HL-60 (cell line): ENCODE results near the gene POLR2A.

Experiments
- DNase-seq, 2 experiments: peaks; one replicate each; pipeline ENCODE4 v3.0.0-alpha.2; 2010 to 2020; ENCODE audit warnings: low read depth in 1 of 2, low spot score in 1 of 2
- H3K27ac ChIP-seq: fragments of 250-450 bp; sonication (Bioruptor Pico); replicated peaks from 2 replicates; pipeline ENCODE4 v1.5.1; 2020; ENCODE audit warnings: mild to moderate bottlenecking, moderate library complexity
- H3K27me3 ChIP-seq: fragments of 250-450 bp; sonication (Bioruptor Pico); 2 replicates; pipeline ENCODE4 v1.5.1; 2021; ENCODE audit warnings: mild to moderate bottlenecking, moderate library complexity; ENCODE audit not compliant: insufficient read depth, poor library complexity, severe bottlenecking
- H3K4me3 ChIP-seq: replicated peaks from 2 replicates; pipeline ENCODE4 v1.5.1; 2011; ENCODE audit warnings: mild to moderate bottlenecking, control low read depth, low read length; ENCODE audit not compliant: insufficient read depth
- GABPA ChIP-seq: IDR thresholded peaks from 2 replicates; pipeline ENCODE4 v1.6.1; 2012; ENCODE audit warnings: low read depth
- POLR2AphosphoS5 ChIP-seq: IDR thresholded peaks from 2 replicates; pipeline ENCODE4 v1.6.1; 2012; ENCODE audit warnings: low read depth
- SPI1 ChIP-seq: IDR thresholded peaks from 2 replicates; pipeline ENCODE4 v1.6.1; 2012; ENCODE audit warnings: low read depth, mild to moderate bottlenecking, borderline replicate concordance
- long read RNA-seq: library from polyadenylated mRNA; unstranded; transcript quantifications from one replicate; pipeline ENCODE4 v2.0.0, GENCODE V29; 2020
- TF ChIP-seq, protein P1 (sequence below): IDR thresholded peaks from 2 replicates; pipeline ENCODE4 v1.6.1; 2012; ENCODE audit warnings: low read depth; ENCODE audit not compliant: insufficient replicate concordance
- TF ChIP-seq, protein P2 (sequence below): IDR thresholded peaks from one replicate; pipeline ENCODE4 v1.5.1; 2011; ENCODE audit warnings: low read length, control low read depth, inconsistent platforms; ENCODE audit not compliant: insufficient read depth

POLR2A gene
- long read RNA-seq, partial matches to known transcripts: 3 of 6 reads
- long read RNA-seq, other reads (novel, unspliced or antisense): 1 of 6 reads

DNA sequence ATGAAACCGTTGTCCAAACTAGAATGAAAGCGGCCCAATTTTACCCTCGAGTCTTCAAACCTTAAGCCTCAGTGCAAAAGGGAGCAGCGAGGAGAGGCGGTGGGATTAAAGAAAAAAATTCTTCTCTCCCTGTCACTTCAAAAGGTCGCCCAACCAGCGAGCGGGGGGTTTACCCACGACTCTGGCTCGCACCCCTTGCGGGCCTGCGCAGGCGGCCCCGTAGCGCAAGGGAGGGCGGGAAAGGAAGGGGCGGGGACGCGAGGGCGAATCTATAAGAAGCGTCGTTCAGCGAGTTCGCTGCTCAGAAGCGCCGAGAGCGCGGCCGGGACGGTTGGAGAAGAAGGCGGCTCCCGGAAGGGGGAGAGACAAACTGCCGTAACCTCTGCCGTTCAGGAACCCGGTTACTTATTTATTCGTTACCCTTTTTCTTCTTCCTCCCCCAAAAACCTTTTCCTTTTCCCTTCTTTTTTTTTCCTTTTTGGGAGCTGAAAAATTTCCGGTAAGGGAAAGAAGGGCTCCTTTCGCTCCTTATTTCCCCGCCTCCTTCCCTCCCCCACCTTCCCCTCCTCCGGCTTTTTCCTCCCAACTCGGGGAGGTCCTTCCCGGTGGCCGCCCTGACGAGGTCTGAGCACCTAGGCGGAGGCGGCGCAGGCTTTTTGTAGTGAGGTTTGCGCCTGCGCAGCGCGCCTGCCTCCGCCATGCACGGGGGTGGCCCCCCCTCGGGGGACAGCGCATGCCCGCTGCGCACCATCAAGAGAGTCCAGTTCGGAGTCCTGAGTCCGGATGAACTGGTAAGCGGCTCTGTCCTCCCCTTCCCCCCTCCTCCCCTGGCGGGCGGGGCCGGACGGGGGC, at the start of gene POLR2A:
POLR2A (plus strand) TSS at position 300 of the 852 bp plus-strand sequence.
- H3K4me3 ChIP-seq: peak within 1 kb of the TSS; percentile 55
- TF ChIP-seq GABPA: no peak
- peak; percentile 95 for TF ChIP-seq POLR2AphosphoS5
- TF ChIP-seq, protein P1, sequence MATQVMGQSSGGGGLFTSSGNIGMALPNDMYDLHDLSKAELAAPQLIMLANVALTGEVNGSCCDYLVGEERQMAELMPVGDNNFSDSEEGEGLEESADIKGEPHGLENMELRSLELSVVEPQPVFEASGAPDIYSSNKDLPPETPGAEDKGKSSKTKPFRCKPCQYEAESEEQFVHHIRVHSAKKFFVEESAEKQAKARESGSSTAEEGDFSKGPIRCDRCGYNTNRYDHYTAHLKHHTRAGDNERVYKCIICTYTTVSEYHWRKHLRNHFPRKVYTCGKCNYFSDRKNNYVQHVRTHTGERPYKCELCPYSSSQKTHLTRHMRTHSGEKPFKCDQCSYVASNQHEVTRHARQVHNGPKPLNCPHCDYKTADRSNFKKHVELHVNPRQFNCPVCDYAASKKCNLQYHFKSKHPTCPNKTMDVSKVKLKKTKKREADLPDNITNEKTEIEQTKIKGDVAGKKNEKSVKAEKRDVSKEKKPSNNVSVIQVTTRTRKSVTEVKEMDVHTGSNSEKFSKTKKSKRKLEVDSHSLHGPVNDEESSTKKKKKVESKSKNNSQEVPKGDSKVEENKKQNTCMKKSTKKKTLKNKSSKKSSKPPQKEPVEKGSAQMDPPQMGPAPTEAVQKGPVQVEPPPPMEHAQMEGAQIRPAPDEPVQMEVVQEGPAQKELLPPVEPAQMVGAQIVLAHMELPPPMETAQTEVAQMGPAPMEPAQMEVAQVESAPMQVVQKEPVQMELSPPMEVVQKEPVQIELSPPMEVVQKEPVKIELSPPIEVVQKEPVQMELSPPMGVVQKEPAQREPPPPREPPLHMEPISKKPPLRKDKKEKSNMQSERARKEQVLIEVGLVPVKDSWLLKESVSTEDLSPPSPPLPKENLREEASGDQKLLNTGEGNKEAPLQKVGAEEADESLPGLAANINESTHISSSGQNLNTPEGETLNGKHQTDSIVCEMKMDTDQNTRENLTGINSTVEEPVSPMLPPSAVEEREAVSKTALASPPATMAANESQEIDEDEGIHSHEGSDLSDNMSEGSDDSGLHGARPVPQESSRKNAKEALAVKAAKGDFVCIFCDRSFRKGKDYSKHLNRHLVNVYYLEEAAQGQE: peak; percentile 81
- no peak for TF ChIP-seq SPI1
- TF ChIP-seq, protein P2, sequence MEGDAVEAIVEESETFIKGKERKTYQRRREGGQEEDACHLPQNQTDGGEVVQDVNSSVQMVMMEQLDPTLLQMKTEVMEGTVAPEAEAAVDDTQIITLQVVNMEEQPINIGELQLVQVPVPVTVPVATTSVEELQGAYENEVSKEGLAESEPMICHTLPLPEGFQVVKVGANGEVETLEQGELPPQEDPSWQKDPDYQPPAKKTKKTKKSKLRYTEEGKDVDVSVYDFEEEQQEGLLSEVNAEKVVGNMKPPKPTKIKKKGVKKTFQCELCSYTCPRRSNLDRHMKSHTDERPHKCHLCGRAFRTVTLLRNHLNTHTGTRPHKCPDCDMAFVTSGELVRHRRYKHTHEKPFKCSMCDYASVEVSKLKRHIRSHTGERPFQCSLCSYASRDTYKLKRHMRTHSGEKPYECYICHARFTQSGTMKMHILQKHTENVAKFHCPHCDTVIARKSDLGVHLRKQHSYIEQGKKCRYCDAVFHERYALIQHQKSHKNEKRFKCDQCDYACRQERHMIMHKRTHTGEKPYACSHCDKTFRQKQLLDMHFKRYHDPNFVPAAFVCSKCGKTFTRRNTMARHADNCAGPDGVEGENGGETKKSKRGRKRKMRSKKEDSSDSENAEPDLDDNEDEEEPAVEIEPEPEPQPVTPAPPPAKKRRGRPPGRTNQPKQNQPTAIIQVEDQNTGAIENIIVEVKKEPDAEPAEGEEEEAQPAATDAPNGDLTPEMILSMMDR: no peak
- H3K27ac ChIP-seq: peak within 1 kb of the TSS; percentile 100
- peak; percentile 82 to 85 for DNase-seq
- H3K27me3 ChIP-seq: no peaks in the 10 kb centered on the region

DNA sequence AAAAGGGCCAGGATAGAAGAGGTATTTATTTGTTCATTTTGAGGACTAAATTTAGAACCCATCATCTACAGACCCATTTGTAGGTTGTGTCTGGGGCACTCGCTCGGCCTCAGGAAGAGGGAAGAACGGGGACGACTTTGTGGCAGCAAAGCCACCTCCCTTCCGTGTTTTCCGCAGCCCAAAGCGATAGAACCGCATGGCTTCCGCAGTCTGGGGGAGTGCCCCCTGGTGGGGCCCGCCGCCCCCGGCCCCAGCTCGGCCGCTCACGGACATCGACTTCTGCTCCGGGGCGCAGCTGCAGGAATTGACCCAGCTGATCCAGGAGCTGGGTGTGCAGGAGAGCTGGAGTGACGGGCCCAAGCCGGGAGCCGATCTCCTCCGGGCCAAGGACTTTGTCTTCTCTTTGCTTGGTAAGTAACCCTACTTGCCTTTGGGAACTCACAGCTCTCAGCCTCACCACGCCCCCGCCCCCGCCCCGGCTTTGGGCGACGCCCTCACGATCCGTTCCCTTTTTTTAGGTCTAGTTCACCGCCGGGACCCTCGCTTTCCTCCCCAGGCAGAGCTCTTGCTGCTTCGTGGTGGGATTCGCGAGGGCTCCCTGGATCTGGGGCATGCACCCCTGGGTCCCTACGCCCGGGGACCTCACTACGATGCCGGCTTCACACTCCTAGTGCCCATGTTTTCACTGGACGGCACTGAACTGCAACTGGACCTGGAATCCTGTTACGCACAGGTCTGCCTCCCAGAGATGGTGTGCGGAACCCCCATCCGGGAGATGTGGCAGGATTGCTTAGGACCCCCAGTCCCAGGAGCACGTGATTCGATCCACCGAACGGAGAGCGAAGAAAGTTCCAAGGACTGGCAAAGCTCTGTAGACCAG, 48.2 kb upstream of the POLR2A start:
- peaks cover 8% of the 10 kb centered on the region for H3K27me3 ChIP-seq
- H3K27ac ChIP-seq: peak overlapping the region; percentile 74
- peak; percentile 30 to 61 for DNase-seq
- no peak for TF ChIP-seq GABPA
- TF ChIP-seq, protein P1: peak; percentile 16
- peak overlapping the region; percentile 38 for H3K4me3 ChIP-seq

DNA sequence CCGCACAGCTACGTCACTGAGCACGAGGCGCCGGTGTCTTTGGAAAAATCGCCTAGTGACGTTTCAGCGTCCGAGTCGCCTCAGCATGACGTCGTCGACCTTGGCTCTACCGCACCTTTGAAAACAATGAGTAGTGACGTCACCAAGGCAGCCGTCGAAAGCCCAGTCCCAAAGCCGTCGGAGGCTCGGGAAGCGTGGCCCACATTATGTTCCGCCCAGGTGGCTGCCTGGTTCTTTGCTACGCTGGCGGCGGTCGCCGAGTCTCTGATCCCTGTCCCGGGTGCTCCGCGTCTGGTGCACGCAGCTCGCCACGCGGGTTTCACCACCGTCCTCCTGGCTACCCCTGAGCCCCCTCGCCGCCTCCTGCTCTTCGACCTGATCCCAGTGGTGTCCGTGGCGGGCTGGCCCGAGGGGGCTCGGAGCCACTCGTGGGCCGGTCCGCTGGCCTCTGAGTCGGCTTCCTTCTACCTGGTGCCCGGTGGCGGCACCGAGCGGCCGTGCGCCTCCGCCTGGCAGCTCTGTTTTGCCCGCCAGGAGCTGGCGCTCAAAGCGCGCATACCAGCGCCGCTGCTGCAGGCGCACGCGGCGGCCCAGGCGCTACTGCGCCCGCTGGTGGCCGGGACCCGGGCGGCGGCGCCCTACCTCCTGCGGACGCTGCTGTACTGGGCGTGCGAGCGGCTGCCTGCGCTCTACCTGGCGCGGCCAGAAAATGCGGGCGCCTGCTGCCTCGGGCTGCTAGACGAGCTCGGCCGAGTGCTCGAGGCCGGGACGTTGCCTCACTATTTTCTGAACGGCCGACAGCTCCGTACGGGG, 47.4 kb upstream of the POLR2A start:
- Histone ChIP-seq H3K27me3 (peaks cover 8% of the 10 kb centered on the region), H3K27ac (peak overlapping the region; percentile 74), H3K4me3 (peak overlapping the region; percentile 25)
- TF ChIP-seq POLR2AphosphoS5 (no peak; the same call in 1 of the 2 replicates), GABPA (no peak)
- TF ChIP-seq, protein P2: peak; percentile 43
- peak; percentile 65 to 73 for DNase-seq
